GM18873 (cell line): ENCODE results near the gene LDB2.

Experiments
- ATAC-seq: cut with Tn5 transposase; IDR thresholded peaks from one replicate; pipeline ENCODE4 v1.9.1; 2021; ENCODE audit warnings: mild to moderate bottlenecking, moderate library complexity, moderate number of reproducible peaks; ENCODE audit not compliant: unreplicated experiment, low FRiP score

The LDB2 gene

DNA sequence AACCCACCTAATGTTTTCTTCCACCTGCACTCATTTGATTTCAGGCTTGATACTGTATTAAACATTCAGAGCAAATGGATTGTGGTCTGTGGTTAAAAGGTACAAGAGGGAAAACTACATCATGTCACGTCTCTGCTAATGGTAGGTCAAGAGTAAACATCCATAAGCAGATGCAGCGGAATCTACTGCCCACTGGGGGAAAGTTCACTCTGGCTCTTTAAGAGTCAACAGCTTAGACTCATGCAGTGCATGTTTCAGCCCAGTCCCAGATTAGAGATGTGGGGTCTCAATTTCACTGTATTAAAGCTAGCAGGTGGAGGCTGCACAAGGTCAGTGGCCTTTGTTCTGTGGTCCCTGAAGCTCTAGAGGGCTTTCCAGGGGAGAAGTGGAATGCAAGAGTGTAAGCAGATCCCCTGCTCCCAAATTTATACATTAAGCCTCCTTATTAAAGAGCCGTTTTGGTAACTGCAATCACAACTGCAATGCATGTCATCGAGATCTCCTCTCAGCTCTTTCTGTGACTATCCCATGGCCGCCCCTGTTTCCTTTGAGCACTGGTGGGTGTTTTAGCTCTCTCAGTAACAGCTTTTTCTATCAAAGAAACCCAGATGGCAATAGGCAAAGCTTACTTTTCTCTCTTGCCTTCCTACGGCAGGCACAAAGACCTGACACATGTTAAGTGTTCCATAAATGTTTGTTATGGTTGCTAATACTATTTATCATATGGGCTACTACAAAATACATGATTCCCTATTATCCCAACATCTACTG lies 53.4 kb downstream of the LDB2 start:
- ATAC-seq, result no peak

- no peak for ATAC-seq
These were observed 54.5 kb downstream of the LDB2 start for GRCh38 chr4:16843831-16844508.

DNA sequence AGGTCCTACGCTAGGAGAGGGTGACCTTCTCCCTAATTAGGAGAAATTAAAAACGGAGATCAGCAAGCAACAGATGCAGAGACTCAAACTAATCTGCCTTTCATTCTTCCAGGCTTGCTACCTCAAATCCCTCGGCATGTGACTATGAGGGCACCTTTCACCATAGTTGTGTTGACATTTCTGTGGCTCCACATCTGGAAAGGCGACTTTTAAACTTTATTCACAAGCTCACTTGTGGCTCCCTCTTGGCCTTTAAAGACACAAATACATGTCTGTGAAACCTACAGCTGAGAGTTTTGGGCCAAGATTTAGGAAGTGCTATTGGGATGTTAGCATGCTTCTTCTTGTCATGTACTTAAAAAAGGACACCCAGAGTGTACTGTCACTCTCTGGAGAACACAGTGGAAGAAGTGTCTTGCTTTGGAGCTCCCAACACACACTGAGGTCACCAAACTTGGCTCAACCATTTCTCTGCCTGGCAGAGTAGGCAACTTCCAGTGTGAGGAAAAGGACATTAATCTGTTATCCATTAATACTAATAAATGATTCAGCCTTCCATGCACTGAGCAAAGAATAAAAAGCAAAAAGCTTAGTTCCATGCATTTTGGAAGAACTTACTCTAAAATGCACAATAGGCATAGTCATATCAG lies 60.1 kb downstream of the LDB2 start:
- no peak for ATAC-seq

GRCh38 chr4:16837475-16837874 lies 61.0 kb downstream of the LDB2 start:
- no peak for ATAC-seq

- no peak for ATAC-seq
These were observed 62.1 kb downstream of the LDB2 start for GRCh38 chr4:16836324-16836723.

DNA sequence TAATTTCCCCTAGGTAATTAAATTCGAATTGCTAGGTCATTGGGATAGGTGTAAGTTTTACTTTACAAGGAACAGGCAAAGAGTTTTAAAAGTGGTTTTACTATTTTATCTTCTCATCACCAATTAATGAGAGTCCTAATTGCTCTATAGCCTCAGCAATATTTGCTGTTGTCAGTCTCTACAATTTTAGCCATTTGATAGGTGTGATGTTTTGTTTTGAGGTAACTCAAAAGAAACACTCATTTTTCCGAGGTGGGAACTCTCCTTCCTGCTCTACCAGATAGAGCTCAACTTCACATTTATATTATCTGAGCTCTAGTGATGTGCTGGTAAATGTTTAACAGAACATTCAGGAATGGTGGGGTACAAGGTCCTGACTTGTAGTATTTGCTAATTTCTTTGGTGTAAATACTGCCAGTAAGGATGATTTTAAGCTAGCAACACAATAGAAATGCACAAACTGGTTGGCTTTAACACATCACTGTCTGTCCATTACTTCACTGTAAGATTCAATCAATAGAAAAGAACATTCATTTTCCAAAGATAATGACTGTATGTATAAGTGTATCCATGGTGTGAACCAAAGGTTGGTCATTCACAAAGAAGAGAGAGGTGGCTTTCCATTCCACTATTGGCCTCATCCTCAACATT lies 62.7 kb downstream of the LDB2 start:
- no peak for ATAC-seq

GRCh38 chr4:16834814-16835213 lies 63.6 kb downstream of the LDB2 start:
- no peak for ATAC-seq

GRCh38 chr4:16833722-16834121 lies 64.7 kb downstream of the LDB2 start:
- ATAC-seq, result no peak

GRCh38 chr4:16830081-16830480 lies 68.4 kb downstream of the LDB2 start:
- ATAC-seq, result no peak

- ATAC-seq, result no peak
These were observed 70.4 kb downstream of the LDB2 start for GRCh38 chr4:16827794-16828724.

DNA sequence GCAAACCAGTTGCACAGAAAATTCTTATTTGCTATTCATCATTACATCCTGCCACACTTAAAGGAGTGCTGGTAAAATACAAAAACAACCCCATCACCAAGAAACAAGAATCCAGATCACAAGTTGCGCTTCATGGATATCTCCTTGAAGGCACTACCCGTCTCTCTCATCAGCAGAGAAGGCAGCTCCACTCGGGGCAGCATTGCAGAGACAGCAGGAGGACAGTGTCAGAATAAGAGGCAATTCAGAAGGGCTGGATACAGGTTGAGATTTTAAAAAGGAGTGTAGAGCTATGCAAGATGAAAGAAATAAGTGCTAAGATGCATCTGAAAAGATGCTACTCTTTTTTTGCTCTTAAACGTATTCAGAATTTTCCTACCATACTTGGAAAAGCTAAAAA lies 71.4 kb downstream of the LDB2 start:
- no peak for ATAC-seq

- no peak for ATAC-seq
These were observed 72.0 kb downstream of the LDB2 start for GRCh38 chr4:16826406-16826910.

DNA sequence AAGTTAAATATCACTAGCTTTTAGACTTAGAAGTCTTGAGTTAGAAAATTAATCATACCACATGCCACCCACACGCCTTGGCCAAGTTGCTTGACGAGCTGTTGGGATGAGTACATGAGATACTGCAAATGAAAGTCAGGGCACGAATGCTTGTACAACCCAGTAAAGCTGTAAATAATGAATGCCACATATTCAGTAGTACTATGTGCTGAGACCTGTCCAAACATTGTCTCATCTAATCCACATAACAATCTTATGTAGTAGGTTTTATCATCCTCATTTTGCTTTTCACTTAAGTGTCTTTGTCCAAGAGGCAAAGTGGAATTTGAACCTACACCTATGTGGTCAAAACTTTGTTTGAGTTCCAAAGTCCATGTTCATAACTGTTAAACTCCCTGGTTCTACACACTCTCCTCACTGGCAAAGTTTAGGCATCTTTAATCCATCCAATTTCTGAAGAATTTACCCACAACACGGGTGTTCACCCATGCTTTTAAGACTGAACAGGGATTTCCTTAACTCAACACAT lies 74.1 kb downstream of the LDB2 start:
- ATAC-seq, result no peak

- no peak for ATAC-seq
These were observed 78.1 kb downstream of the LDB2 start for GRCh38 chr4:16820329-16820728.

GRCh38 chr4:16819652-16820051 lies 78.8 kb downstream of the LDB2 start:
- ATAC-seq, result no peak

- no peak for ATAC-seq
These were observed 80.4 kb downstream of the LDB2 start for GRCh38 chr4:16818005-16818404.

- ATAC-seq, result no peak
These were observed 81.2 kb downstream of the LDB2 start for GRCh38 chr4:16817286-16817685.

- no peak for ATAC-seq
These were observed 84.1 kb downstream of the LDB2 start for GRCh38 chr4:16814361-16814760.

DNA sequence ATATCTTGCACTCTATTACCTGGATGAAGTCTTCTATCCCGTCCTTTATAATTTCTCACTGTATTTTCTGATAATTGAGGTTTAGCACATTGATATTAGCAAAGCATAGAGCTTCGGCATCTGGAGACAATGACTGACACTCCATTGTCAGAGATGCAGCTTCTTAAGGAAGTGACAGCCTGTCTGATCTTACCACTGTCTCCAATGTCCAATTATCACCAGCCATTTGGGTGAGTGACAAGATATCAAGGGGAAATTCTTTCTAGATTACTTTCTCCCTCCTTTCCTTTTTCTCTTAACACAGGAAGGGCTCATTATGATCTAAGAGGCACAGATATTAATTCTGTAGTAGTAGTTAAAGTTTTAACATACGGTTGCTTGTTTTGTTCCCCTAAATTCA lies 86.4 kb downstream of the LDB2 start:
- ATAC-seq, result no peak

DNA sequence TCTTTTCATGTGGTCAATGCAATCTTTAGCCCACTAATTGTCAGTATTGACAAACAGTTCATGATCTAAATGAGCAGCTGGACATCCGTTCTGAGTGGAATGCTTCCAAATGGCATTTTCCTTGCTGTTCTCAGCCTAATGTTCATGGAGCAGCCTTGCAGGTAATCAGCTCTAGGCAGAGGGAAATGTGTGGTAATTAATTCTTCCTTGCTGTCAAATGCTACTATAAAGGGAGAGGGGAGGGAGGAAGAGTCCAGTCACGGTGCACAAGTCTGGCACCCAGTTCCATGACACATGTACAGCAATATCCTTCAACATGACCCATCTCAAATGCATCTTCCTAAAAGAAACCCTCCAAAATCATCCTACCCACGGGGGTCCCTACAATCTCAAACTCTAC lies 88.5 kb downstream of the LDB2 start:
- no peak for ATAC-seq
